VCaP (cell line): Measurements from ENCODE around the gene MYDGF.

ENCODE experiments used
- H3K27ac ChIP-seq: fragments of 450-650 bp; 2 replicates; pipeline ENCODE4 v1.5.1; 2017
- CTCF ChIP-seq: fragments of 450-650 bp; conservative IDR thresholded peaks from 2 replicates; pipeline ENCODE4 v1.5.1; 2017; ENCODE audit warnings: mild to moderate bottlenecking, moderate library complexity

The MYDGF gene

GRCh38 chr19:4662812-4663211 lies 7.3 kb downstream of the MYDGF start:
- TF ChIP-seq CTCF: no peak
- no peak overlapping the region for H3K27ac ChIP-seq

- no peak for TF ChIP-seq CTCF
These were observed 8.0 kb downstream of the MYDGF start for GRCh38 chr19:4662020-4662695.

GRCh38 chr19:4660993-4661392 lies 9.1 kb downstream of the MYDGF start:
- no peak overlapping the region for H3K27ac ChIP-seq
- TF ChIP-seq CTCF: no peak

More at GRCh38 chr19:4662020-4662695, 8.0 kb downstream of the MYDGF start:
- H3K27ac ChIP-seq: no peak overlapping the region

GRCh38 chr19:4660181-4660791 lies 9.9 kb downstream of the MYDGF start:
- TF ChIP-seq CTCF: peak; percentile 59
- no peak overlapping the region for H3K27ac ChIP-seq

- no peak overlapping the region for H3K27ac ChIP-seq
- TF ChIP-seq CTCF: no peak
These were observed 12.3 kb downstream of the MYDGF start for GRCh38 chr19:4657835-4658234.

- H3K27ac ChIP-seq: no peak overlapping the region
- no peak for TF ChIP-seq CTCF
These were observed 12.9 kb downstream of the MYDGF start for GRCh38 chr19:4657262-4657661.

- H3K27ac ChIP-seq: no peak overlapping the region
- TF ChIP-seq CTCF: no peak
These were observed 14.0 kb downstream of the MYDGF start for GRCh38 chr19:4656102-4656501.
